SK-N-MC (cell line): ENCODE results near the gene PLEKHO2.

ENCODE experiments used
- EZH2 ChIP-seq: fragments of 200-600 bp; sonication (generic); IDR thresholded peaks from one replicate; pipeline ENCODE4 v1.6.1; 2017; ENCODE audit warnings: antibody characterized with exemption
- POLR2AphosphoS5 ChIP-seq: IDR thresholded peaks from 2 replicates; pipeline ENCODE4 v1.6.1; 2012; ENCODE audit warnings: mild to moderate bottlenecking, low read depth, low read length, borderline replicate concordance

DNA sequence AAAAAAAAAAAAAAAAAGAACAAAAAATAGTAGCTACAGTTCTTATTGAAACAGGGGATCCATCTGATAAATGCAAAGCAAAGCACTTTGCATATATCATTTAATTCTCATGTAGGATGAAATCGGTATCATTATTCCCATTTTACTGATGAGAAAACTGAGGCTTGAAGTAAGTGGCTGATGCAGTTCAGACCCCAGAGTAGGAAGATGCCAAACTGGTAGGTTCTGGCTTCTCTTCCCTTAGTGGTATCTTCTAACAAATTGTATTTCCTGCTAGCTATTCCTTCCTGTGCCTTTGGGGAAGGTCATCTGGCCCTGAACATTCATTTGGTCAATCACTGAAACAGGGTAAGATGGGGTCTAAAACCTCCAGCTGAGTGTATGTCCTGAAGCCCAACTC lies 38.2 kb upstream of the PLEKHO2 start:
- TF ChIP-seq EZH2 (no peak), POLR2AphosphoS5 (no peak)
